GM19099 (cell line): Measurements from ENCODE around the gene TSPAN5.

Experiments used
- POLR2A ChIP-seq: IDR thresholded peaks from 3 replicates; pipeline ENCODE4 v1.6.1; 2011; ENCODE audit warnings: low read depth; ENCODE audit not compliant: insufficient read length; ENCODE audit errors: extremely low read depth

The TSPAN5 gene

DNA sequence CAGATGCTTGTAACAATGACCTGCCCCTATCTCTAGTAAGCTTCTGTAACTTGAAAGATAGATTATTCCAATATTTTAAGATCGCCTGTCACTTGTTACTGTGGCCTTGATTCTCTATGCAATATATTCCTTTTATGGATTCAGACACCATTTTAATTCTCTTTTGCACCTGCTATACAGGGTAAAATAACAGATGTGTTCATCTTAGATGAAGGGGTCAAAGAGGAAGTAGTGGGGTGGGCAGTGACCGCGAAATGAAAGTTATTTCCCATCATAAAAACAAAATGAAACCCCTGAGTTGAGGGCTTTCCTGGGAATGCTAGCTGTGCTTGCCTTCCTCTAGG lies 175.9 kb downstream of the TSPAN5 start:
- TF ChIP-seq POLR2A, result no peak

DNA sequence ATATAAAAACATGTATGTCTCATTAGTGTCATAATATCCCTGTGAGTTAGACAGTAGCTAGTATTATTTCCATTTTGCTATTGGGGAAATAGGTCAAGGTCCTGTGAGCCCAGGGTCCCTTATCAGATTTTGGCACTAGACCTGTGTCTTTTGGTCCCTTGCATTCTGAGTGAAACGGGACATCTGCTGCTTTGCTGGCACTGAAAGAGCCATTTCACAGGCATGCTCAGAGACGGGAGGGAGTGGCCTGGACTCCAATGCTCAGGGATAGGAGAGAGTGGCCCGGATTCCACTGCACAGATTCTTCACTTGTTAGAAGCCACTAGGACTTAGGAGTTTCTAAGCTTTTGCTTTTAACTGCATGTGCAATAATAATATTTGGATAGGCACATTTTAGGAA lies 177.2 kb downstream of the TSPAN5 start:
- TF ChIP-seq POLR2A, result no peak

DNA sequence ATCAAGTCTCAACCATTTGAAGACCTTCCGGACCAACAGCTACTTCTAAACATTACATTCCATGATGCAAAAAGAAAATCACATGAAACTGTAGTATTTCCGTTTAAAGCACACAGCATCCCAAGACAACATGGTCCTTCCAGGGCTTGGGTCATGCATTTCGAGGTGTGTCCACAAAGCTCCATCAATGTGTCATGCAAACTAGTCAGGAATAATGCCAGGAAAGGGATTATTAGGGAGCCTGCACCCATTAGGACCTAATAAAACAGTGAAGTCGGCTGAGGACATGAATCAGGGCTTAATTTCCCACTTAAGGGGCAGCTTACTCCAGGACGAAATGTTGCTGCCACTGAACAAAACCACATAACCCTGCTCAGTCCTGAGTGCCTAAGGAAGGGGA lies 177.9 kb downstream of the TSPAN5 start:
- no peak for TF ChIP-seq POLR2A

DNA sequence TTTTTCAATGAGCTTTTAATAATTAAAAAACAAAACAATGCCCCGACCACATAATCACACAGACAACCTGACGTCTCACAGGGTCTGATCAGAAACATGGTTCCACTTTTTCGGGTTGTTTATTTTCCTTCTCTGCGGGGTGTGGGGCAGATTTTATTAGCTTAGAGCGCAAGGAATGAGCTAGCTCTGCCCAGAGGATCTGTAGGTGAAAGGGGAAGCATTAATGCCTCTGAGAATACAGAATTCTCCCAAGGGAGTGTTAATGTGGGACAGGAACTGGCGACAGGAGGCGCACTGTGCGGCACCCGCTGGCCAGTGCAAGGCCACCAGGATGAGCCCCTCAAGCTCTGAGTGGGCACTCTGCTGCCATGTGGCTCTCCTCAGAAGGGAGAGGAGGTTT lies 181.5 kb downstream of the TSPAN5 start:
- TF ChIP-seq POLR2A, result no peak

DNA sequence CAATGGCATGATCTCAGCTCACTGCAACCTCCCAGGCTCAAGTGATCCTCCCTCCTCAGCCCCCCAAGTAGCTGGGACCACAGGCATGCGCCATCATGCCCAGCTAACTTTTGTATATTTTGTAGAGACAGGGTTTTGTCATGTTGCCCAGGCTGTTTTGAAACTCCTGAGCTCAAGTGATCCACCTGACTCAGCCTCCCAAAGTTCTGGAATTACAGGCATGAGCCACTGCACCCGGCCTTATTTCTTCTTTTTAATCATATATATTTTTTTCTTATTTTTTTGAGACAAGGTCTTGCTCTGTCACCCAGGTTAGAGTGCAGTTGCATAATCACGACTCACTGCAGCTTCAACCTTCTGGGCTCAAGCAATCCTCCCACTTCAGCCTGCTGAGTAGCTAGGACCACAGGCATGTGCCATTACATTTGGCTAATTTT lies 184.0 kb downstream of the TSPAN5 start:
- TF ChIP-seq POLR2A, result no peak

DNA sequence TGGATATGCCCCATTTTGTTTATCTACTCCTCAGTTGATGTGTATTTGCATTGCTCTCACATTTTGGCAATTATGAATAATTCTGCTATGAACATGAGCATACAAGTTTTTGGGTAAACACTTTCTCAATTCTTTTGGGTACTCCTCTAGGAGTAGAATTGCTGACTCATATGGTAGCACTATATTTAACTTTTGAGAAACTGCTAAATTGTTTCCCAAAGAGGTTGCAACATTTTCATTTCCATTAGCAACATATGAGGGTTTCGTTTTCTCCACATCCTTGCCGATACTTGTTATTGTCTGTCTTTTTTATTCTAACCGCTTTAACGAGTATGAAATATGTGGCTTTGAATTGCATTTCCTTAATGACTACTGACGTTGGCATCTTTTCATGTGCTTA lies 185.4 kb downstream of the TSPAN5 start:
- no peak for TF ChIP-seq POLR2A

DNA sequence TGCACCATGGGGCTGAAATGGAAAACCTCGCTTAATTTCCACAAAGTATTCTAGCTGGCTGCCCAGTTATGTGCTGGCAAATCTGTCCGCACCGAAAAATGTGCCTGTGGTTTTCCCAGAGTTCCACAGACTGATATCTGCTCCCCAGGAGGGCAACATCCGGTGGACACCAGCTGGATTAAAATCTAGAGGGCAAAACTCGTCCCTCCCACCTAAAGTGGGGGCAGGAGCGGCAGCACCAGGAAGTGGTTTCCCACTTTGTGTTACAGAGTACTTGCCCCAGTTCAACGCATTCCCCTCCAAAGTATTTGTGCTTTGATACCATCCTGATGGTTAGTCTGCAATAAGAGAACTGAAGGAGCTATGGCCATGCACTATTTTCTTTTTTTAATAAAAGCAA lies 187.6 kb downstream of the TSPAN5 start:
- TF ChIP-seq POLR2A, result no peak

DNA sequence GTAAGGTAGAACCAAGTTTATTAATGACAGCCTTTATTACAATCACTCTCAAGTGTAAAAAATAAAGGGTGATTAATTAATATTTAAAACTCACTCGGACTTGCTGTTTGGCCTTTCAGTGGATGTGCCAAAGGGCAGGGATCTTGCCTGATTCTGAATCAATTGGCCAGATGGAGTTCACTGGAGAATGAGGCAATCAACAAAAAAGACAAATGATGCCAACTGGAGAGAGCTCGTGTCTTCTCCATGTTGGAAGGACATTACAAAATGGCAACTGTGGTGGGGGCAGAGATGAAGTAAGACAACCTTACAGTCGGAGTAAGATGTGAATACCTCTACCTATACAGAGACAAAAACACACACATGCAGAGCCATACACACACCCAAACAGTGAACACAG lies 188.0 kb downstream of the TSPAN5 start:
- no peak for TF ChIP-seq POLR2A

DNA sequence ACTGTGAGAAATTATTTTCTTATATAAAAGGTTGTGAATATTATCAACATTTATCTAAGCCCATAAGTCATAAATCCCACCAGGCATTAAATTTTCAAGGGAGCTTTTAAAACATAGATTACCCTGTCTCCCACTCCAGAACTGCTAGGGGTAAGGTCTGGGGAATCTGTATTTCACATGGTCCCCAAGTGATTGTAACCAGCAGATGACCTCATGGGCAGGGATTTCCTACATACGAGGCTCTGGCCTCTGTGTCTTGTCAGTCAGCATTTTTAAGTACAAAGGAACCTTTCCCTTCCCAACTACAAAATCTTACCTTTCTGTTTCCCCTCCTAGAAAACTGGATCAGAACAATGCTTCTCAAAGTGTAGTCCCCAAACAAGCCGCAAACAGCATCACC lies 188.6 kb downstream of the TSPAN5 start:
- no peak for TF ChIP-seq POLR2A

DNA sequence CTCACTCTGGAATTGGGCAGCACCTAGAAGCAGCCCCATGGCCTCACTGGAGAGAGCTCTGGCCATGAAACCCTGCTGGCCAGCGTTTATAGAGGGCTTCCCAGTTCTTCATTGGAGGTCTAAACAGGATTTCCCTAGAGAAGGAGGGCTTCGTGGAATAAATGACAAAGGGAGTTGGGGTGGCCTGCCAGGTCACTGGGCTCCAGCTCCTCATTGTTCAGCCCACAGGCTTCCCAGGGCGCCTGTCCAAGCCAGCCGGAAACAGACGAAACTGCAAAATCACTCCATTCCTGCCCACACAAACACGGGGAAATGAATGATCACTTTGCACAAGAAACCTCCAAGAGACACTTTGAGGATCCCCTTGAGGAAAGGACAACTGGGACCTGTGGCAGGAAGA lies 189.7 kb downstream of the TSPAN5 start:
- no peak for TF ChIP-seq POLR2A

DNA sequence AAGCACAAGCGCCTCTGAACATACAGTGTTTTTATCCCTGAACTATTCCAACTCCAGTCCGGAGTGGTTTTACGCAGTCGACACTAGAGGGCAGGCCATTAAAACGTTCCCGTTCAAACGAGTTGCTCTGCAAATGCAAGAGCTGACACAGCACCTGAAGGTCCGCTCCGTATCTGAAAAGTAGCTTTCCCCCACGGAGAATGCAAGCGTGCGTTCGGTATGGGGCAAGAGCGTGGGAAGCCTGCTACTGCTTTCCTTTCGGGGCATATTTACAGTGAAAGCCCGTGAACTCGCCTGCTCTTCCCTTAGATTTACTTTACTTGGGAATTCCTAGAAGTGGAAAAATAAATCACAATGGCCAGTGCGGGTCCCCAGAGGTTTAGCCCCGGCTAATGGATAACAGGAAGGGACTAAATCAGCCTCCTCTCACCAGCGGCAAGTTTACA lies 190.8 kb downstream of the TSPAN5 start:
- TF ChIP-seq POLR2A, result no peak

DNA sequence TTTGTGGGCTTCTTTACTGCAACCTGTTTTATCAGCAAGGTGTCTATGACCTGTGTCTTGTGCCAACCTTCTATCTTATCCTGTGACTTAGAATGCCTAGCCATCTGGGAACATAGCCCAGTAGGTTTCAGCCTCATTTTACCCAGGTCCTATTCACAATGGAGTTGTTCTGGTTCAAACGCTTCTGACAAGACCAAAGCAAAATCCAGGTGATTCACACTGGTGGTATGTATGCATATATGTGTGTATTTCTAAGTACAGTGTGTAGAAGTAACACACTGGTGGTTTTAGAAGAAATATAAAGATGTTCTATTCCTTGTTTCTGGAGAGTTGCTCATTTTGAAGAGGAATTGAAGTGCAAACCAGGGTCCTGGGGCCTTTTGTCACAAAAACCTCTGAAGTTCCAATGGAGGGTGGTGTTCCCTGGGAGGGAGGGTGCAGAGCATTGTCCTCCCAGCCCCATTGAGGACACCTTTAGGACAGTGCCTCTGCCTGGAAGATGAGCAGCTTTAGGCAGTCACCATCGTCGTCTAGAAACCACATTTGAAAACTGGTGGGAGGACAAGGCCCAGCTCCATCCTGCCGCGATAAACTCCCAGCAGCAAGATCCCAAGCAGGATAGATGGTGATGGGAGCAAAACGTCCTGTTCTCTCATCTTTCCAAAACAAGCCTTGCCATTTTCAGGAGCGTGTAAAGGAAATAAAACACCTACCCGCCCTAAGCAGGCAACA lies 191.4 kb downstream of the TSPAN5 start:
- no peak for TF ChIP-seq POLR2A

DNA sequence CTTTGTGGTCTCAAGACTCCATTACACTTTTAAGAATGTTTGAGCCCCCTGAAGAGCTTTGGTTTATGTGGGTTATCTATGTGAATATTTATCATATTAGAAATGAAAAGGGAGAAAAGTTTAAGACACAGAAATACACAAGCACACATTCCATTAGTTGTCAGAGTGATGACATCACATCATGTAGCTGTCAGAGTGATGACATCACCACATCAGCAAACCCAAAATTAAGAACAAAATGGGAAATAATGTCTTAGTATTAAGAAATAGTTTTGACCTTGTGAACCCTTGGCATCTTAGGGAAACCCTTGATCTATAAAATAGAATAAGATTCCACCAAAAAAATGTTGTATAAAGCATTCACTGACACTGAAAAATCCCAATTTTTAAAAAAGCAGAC lies 195.9 kb downstream of the TSPAN5 start:
- no peak for TF ChIP-seq POLR2A

DNA sequence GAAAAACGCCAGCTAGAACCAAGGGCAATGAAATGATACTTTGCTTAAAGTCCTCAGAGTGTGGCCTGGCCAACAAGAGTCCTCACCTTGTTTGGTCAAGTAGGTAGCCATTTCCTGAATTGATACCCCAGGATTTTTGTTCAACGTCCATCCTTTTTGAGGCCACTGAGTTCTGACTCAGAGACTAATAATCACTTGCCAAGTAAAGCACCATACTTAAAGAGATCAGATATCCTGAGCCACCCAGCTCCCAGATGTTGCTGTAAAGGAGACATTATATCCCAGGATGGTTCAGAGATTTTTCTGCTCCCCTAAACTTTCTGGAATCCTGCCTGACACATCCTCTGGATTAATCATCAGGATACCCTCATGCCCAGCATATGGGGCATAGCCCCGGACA lies 206.3 kb downstream of the TSPAN5 start:
- TF ChIP-seq POLR2A, result no peak

DNA sequence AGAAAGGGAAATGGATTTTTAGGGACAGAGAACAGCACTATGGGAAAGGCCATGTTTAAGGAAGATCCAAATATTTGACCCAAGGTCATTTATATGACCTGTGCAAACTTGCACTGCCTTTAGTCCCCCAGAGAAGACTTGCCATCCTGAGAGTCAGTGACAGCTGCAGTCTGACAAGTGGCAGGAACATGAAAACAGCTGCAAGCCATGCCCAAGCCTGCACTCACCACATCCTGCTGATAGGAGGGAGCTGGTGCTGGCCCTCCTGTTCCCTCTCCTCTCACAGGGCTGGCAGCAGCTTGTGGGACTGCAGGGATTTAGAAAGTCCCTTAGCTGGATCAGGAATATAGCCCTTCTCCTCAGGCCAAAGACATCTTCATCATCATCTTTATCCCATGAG lies 209.5 kb downstream of the TSPAN5 start:
- TF ChIP-seq POLR2A, result no peak

DNA sequence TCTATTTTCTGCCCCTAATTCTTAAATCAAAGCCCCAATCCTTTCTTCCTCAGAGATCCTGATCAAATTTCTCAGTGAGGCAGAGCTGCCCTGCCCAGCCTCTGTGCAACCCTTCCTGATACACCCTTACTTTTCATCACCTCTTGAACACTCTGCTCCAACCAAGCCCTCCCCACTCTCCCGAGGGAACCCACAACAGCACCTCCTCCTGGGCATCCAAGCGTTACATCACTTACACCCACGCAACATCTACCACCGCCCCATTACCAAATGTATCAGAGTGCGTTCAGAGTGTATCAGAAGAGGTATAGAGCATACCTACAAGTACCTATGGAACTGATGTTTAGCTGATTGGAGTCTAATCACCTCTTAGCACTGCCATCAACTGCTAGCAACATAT lies 210.8 kb downstream of the TSPAN5 start:
- no peak for TF ChIP-seq POLR2A
